Measurements from ENCODE around the gene TMEM253.
A peak's percentile ranks its signal among the peaks of the same experiment; 100 is the strongest.

TMEM253 gene

DNA sequence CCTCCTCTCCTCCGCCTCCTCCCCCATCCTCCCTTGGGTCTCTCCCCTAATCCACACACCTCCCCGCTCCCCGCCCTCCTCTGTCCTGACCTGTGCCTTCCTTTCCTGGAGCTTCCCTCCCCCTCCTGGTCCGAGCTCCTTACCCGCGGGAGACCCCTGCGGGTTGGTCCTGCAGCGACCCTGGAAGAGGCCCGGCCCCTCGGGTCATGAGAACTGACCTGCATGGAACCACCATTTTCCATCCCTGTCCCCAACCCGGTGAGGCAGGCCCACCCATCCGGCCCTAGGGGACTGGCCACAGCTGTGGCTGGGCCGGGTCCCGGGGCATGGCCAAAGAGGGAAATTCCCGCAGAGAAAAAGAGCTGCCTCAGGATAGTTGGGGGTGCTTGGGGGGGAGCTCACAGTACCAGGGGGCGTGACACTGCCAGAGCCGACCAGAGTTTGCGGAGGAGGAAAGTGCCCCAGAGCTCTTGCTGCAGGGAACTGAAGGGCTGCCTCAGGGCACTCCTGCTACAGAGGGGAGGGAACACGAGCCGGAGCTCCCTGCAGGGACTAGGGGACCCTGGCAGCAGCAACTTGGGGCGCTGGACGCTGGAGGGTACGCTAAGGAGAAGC, 30.1 kb upstream of the TMEM253 start:
- no peak for DNase-seq (ENCODE audit: low read depth in 2 of 2)

DNA sequence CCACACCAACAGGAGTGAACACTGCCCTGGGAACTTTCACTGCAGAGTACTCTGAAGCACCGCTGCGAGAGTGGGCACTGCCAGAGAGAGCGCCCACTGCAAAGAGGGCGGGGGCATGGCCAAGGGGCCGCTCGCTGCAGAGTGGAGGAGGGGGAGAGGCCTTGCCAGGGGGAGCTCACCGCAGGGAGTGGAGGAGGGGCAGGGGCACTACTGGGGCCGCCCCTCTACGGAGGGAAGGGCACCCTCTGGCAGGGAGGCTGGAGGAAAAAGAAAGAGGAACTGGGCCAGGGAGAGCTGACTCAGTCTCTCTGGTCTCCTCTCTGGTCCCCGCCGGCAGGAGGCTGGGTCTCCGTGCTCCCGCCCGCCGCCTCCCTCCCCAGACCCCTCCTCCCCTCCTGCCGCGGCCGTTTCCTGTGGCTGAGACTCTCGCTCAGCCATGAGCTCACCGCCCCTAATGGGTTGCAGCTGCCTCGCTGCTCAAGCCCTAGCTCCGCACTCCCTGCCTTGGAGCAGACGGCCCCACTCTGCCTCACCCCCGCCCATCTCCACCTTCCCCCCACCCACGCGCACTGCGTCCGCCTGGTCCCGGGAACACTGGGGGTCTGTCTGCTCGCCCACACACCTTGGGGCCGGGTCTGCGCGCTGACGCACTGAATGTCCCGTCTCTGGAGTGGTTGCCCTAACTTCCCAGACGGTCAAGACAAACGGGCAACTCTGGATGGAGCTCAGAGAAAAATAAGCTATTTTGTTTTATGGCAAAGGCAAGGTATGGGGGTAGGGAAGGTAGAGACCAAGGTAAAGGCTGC, 29.4 kb upstream of the TMEM253 start:
- DNase-seq (ENCODE audit: low read depth in 2 of 2), result peak; percentile 89 to 92

DNA sequence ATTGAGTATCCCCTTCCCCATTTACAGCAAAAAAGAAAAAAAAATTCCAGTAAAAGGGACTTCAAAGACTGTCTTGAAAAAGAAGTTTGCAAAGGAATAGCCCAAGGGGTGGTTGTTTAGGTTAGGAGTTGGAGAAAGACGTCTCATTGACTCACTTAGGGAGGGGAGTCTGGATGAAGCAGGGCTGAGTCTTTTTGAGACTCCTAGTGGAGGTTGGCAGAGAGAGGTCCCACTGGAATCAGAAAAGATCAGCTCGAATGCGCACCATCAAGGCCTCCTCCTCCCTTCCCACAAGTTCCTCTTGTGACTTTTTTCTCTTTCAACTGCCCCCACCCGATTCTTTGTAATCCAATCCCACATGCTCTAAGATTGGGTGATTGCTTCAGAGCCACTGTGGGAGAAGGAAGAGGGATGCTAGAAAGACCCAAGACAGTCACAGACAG, 28.8 kb upstream of the TMEM253 start:
- peak; percentile 57 to 64 for DNase-seq (ENCODE audit: low read depth in 2 of 2)

DNA sequence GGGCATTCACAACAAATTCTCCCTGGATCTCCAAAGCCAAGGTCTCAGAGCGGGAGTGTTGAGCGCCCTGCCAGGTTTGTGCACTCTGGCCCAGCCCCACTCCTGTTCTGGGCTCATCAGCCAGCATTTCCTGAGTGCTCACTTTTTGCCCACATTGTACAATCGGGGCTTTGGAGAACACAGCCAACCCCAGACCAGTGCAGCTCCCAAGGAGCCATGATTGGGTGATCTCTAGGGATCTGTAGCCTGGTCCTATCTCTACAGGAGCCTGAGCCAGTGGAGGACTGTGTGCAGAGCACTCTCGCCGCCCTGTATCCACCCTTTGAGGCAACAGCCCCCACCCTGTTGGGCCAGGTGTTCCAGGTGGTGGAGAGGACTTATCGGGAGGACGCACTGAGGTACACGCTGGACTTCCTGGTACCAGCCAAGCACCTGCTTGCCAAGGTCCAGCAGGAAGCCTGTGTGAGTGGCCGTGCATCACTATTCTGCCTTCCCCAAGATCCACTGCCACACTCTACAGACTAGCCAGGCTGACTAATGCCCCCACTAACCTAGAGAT, 28.0 kb upstream of the TMEM253 start:
- DNase-seq (ENCODE audit: low read depth in 2 of 2), result no peak

DNA sequence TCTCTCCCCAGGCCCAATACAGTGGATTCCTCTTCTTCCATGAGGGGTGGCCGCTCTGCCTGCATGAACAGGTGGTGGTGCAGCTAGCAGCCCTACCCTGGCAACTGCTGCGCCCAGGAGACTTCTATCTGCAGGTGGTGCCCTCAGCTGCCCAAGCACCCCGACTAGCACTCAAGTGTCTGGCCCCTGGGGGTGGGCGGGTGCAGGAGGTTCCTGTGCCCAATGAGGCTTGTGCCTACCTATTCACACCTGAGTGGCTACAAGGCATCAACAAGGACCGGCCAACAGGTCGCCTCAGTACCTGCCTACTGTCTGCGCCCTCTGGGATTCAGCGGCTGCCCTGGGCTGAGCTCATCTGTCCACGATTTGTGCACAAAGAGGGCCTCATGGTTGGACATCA, 26.9 kb upstream of the TMEM253 start:
- no peak for DNase-seq (ENCODE audit: low read depth in 2 of 2)

DNA sequence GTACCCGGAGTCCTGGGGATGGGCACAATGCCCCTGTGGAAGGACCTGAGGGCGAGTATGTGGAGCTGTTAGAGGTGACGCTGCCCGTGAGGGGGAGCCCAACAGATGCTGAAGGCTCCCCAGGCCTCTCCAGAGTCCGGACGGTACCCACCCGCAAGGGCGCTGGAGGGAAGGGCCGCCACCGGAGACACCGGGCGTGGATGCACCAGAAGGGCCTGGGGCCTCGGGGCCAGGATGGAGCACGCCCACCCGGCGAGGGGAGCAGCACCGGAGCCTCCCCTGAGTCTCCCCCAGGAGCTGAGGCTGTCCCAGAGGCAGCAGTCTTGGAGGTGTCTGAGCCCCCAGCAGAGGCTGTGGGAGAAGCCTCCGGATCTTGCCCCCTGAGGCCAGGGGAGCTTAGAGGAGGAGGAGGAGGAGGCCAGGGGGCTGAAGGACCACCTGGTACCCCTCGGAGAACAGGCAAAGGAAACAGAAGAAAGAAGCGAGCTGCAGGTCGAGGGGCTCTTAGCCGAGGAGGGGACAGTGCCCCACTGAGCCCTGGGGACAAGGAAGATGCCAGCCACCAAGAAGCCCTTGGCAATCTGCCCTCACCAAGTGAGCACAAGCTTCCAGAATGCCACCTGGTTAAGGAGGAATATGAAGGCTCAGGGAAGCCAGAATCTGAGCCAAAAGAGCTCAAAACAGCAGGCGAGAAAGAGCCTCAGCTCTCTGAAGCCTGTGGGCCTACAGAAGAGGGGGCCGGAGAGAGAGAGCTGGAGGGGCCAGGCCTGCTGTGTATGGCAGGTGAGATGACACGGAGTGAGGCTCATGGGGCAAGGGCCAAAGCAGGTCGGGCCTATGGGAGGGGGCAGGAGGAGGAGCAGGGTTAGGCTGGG, 26.2 kb upstream of the TMEM253 start:
- no peak for DNase-seq (ENCODE audit: low read depth in 2 of 2)

DNA sequence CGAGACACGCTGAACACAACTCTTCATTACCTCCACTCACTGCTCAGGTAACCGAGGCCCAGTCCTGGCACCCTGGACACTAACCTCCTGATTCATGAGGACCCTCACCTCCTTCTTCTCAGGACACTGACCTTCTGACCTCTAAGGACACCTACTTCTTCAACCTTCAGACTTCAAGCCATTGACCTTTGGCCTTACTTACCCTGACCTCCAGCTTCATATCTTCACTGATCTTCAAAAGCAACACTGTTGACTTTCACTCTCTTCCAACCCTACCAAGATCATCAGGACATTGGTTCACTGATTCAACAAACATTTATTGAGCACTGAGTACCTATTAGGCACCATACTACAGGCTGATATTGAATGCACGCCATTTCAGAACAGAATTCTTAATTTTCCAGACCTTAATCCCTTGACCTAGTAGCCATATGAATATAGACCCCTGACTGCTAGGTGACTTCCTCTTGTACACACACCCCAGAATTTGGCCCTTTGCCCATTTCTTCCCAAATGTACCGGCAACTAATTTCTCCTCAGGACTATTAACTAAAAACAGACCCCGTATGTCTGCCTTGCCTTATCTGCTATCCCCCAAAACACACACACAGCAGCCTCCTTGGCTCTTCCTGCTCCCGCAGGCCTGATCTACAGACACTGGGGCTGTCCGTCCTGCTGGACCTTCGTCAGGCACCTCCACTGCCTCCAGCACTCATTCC, 25.0 kb upstream of the TMEM253 start:
- DNase-seq (ENCODE audit: low read depth in 2 of 2), result no peak

DNA sequence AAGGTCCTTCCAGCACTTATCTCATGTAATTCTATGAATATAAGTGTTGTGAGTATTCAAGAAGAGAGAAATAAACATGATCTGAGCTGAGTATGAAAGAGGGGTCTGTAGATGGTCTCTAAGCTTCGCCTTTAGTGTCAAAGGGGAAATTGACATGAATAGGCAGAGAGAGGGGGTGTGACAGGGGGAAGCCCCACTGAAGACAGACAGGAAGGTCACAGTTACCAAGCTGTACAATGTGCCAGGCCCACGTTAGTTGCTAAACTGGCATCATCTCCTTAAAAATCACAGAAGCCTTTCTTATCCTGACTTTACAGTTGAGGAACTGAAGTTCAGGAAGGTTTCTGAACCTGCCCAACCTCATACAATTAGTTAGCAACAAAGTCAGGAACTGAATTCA, 23.2 kb upstream of the TMEM253 start:
- no peak for DNase-seq (ENCODE audit: low read depth in 2 of 2)

DNA sequence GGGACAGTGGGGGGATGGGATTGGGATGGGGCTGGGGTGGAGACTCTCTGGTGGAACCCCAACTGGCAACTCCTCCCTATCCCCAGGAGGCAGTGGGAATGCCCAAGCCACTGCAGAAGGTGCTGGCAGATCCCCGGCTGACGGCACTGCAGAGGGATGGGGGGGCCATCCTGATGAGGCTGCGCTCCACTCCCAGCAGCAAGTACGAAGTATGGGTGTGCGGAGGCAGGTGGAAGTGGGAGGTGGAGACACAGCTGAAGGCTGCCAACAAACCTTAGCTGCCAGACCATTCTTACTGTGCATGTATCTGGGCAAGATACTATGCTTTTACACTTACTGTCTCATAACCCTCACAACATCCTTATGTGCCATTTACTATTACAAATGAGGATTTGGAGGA, 22.6 kb upstream of the TMEM253 start:
- DNase-seq (ENCODE audit: low read depth in 2 of 2), result no peak

DNA sequence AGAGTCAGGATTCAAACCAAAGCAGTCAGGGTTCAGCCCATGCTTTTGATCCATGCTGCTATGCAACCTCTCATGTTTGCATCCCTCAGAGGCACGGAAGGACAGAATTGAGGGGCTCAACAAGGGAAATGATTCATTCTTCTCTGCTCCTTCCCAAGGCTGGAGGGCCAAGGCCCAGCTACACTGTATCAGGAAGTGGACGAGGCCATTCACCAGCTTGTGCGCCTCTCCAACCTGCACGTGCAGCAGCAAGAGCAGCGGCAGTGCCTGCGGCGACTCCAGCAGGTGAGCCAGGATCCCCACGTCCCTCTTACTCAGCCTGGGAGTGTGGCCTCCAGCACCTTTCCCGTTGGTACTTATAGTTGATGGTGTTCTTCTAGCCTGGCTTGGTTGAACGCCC, 22.1 kb upstream of the TMEM253 start:
- DNase-seq (ENCODE audit: low read depth in 2 of 2), result no peak

DNA sequence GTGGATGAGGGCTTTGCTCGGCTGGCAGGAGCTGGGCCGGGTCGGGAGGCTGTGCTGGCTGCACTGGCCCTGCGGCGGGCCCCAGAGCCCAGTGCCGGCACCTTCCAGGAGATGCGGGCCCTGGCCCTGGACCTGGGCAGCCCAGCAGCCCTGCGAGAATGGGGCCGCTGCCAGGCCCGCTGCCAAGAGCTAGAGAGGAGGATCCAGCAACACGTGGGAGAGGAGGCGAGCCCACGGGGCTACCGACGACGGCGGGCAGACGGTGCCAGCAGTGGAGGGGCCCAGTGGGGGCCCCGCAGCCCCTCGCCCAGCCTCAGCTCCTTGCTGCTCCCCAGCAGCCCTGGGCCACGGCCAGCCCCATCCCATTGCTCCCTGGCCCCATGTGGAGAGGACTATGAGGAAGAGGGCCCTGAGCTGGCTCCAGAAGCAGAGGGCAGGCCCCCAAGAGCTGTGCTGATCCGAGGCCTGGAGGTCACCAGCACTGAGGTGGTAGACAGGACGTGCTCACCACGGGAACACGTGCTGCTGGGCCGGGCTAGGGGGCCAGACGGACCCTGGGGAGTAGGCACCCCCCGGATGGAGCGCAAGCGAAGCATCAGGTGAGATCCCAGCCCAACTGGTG, 19.2 kb upstream of the TMEM253 start:
- DNase-seq (ENCODE audit: low read depth in 2 of 2), result no peak

DNA sequence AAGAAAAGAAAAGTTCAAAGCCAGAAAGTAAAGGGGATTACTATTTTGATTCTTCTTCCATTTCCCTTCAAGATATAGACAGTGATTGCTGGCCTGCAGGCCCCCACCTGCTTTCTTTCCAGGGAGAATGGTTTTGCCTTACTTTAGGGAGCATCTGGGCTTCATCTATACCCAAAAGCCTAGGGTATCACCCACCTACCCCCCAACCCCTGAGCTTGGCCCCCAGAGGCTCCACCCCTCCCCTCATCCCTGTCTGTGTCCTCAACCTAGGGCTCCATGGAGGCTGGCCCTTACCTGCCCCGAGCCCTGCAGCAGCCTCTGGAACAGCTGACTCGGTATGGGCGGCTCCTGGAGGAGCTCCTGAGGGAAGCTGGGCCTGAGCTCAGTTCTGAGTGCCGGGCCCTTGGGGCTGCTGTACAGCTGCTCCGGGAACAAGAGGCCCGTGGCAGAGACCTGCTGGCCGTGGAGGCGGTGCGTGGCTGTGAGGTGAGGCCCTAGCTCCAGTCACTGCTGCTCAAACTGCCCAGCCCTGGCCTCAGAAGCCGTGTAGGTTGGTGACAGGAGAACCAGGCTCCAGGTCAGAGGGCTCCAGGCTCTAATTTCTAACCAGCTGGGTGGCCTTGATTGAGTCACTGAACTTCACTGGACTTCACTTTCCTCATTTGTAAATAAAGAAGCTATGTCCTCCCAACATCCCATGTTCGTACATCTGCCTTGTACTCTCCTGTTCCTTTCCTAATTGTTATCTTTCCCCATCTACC, 17.1 kb upstream of the TMEM253 start:
- no peak for DNase-seq (ENCODE audit: low read depth in 2 of 2)

DNA sequence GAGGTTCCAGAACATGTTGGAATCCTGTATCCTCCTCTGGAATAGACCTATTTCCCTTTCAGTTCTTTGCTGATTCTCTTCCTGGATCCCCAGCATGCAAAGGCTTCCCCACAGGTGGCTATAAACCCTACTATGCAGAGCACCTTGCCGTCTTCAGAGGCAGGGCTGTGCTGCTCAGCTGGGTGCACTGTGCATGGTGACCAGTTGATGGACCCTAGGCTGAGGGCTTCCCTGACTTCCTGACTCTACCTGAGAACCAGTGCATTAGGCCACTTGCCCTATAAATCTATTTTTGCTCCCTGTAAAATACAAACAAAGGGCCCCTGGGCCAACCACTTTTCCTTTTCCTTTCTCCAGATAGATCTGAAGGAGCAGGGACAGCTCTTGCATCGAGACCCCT, 16.5 kb upstream of the TMEM253 start:
- no peak for DNase-seq (ENCODE audit: low read depth in 2 of 2)

DNA sequence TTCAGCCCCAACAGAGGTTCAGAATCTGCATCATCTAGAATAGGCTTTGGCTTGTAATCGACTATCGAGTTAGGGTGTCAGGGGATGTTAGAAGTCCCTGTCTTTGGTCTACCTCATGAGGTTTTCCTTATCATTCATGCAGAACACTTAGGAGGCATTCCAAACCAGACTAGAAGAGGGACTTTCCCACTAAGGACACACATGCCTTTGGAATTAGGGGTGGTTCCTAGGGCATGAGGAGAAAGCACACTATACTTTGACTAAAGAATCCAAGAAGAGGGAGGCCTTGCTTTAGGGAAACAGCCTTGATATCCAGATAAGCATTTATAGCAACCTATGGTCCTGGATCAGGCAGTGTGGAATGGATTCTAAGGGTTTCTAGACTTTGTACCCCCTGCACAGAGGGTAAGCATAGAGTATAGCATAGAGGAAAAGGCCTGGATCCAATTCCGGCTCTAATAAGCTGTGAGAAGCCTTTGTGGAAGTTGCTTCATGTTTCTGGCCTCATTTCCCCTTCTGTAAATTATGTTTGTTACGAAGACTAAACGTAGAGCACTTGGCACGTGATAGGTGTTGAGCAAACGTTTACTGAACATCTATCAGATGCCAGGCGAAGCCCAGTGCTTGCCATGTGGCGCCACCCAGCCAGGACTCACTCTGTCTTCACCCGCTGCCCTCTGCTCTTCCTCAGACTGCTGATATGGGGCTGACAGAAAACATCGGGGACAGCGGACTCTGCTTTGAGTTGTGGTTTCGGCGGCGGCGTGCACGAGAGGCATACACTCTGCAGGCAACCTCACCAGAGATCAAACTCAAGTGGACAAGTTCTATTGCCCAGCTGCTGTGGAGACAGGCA, 15.6 kb upstream of the TMEM253 start:
- no peak for DNase-seq (ENCODE audit: low read depth in 2 of 2)

DNA sequence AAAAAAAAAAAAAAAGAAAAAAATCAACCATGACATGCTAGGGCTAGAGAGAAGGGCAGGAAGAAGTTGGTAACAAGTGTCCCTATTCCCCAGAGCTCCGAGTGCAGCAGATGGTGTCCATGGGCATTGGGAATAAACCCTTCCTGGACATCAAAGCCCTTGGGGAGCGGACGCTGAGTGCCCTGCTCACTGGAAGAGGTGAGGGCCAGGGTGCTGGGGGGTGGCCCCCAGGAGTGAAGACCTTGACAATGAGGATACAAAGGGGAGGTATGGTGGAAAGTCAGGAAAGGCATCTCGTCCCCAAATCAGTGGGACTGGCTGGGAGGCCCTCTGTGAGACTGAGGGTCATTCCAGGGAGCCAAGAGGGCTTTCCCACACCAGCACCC, 14.0 kb upstream of the TMEM253 start:
- DNase-seq (ENCODE audit: low read depth in 2 of 2), result no peak

DNA sequence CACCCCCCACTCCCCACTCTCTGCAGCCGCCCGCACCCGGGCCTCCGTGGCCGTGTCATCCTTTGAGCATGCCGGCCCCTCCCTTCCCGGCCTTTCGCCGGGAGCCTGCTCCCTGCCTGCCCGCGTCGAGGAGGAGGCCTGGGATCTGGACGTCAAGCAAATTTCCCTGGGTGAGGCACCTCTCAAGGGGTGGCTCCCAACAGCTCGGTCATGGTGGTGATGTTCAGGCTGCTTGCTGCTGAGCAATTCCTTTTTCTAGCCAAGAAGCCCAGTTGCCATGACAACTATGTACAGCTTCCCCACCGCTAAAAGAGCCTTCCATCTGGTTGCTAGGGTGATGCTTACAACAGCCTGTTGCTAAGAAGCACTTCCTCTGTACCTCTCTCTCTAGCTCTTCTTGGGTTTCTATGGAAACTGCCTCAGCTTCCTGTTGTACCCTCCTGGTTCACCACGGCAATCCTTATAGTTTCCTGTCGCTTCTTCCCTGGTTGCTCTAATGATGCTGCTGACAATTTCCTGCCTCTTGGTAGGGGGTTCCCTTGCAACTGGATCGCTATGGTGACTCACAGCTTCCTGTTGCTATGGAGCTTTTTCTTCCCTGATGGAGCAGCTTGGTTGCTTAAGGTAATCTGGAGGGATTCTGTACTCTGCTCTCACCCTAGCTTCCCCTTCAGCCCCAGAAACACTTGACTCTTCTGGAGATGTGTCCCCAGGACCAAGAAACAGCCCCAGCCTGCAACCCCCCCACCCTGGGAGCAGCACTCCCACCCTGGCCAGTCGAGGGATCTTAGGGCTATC, 13.4 kb upstream of the TMEM253 start:
- DNase-seq (ENCODE audit: low read depth in 2 of 2), result peak; percentile 83 to 85

DNA sequence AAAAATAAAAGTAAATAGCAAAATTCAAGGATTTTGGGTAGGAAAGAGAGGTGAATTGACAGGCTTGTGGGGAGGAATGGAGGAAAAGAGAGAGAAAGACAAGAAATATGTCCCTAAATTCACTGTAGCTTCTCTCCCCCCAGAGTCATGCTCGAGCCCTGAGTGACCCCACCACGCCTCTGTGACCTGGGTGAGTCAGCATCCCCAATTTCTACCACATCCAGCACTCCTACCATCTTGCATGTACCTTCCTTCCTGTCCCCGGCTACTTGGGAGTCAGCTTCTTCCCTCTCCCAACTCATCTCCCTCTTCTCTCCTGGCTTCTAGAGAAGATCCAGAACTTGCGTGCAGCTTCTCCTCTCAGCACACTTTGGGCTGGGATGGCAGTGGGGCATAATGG, 12.2 kb upstream of the TMEM253 start:
- DNase-seq (ENCODE audit: low read depth in 2 of 2), result no peak

DNA sequence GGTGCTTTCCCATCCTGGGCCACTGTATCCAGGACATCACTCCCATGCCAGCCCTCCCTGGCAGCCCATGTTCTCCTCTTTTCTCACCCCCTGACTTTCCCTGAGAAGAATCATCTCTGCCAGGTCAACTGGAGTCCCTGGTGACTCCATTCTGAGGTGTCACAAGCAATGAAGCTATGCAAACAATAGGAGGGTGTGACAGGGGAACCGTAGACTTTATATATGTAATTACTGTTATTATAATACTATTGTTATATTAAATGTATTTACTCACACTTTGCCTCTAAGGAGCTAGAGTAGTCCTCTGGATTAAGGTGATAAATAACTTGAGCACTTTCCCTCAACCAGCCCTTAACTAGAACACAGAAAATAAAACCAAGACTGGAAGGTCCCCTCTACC, 11.6 kb upstream of the TMEM253 start:
- DNase-seq (ENCODE audit: low read depth in 2 of 2), result no peak

DNA sequence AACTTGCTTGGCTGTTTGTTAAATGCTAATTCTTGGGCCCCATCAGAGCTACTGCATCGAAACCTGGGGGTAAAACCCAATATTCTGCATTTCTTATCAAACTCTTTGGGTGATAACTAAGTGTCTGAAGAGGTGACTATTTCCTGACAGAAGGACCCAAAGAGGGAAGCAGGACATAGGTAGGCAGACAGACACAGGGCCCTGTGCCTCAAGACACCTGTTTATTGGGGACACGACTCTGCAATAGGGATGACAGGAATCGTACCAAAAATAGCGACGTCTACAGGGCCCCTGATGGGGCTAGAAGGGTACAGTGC, 11.0 kb upstream of the TMEM253 start:
- no peak for DNase-seq (ENCODE audit: low read depth in 2 of 2)

Measured in fibroblast of skin of left quadriceps (primary cell).